PC-3 (cell line): ENCODE results near the gene GGA1. TPM values are rescaled to one million over a fixed set of nuclear protein-coding genes. Genes with fewer than 3 reads are reported as not detected.
A peak's percentile ranks its signal among the peaks of the same experiment; 100 is the strongest.

Source experiments
- ATAC-seq: fragments of 200-7000 bp; cut with Tn5 transposase; 2 replicates; pipeline ENCODE4 v1.9.1; 2020; ENCODE audit warnings: mild to moderate bottlenecking, moderate library complexity
- BruUV-seq: library from RNA; stranded (reverse); fragments of 400-500 nt; replicated peaks from 2 replicates; lab custom pipeline; 2021; lab: Mats Ljungman, UMichigan
- CTCF ChIA-PET: fragments of 300-600 bp; sonication (Branson Sonifier 250); formaldehyde crosslinking; loops from one replicate; lab custom pipeline; 2022; ENCODE audit warnings: antibody characterized with exemption; lab: Charles Lee
- POLR2A ChIA-PET: fragments of 300-600 bp; sonication (Branson Sonifier 250); formaldehyde crosslinking; loops from one replicate; lab custom pipeline; 2022; ENCODE audit warnings: antibody characterized with exemption; ENCODE audit not compliant: unreplicated experiment; lab: Charles Lee
- DNase-seq: peaks from one replicate; pipeline ENCODE4 v3.0.0-alpha.2; 2015
- H2AFZ ChIP-seq: fragments of 300-600 bp; sonication (generic); 2 replicates; pipeline ENCODE4 v1.6.0; 2016; ENCODE audit warnings: antibody characterized with exemption, low read length
- H3F3A ChIP-seq: fragments of 300-600 bp; sonication (generic); one replicate; pipeline ENCODE4 v1.6.0; 2017; ENCODE audit warnings: antibody characterized with exemption, low read length, control low read depth, mild to moderate bottlenecking; ENCODE audit not compliant: unreplicated experiment
- H3K27ac ChIP-seq: fragments of 300-600 bp; sonication (generic); 2 replicates; pipeline ENCODE4 v1.5.1; 2016; ENCODE audit warnings: mild to moderate bottlenecking, low read length
- H3K27me3 ChIP-seq: fragments of 300-600 bp; sonication (generic); 2 replicates; pipeline ENCODE4 v1.6.1; 2016; ENCODE audit warnings: low read length, mixed read lengths
- H3K36me3 ChIP-seq: fragments of 300-600 bp; sonication (generic); 2 replicates; pipeline ENCODE4 v1.6.1; 2016; ENCODE audit warnings: low read depth, mixed run types, low read length, mixed read lengths
- H3K4me1 ChIP-seq: fragments of 300-600 bp; sonication (generic); 2 replicates; pipeline ENCODE4 v1.5.1; 2016; ENCODE audit warnings: low read length; ENCODE audit not compliant: insufficient read depth
- H3K4me2 ChIP-seq: fragments of 300-600 bp; sonication (generic); 2 replicates; pipeline ENCODE4 v1.6.0; 2016; ENCODE audit warnings: low read length
- H3K4me3 ChIP-seq: fragments of 300-600 bp; sonication (generic); 2 replicates; pipeline ENCODE4 v1.5.1; 2016; ENCODE audit warnings: mild to moderate bottlenecking, low read length, mixed read lengths
- H3K79me2 ChIP-seq: fragments of 300-600 bp; sonication (generic); 2 replicates; pipeline ENCODE4 v1.6.1; 2017; ENCODE audit warnings: low read length, mixed read lengths
- H3K9ac ChIP-seq: fragments of 300-600 bp; sonication (generic); 2 replicates; pipeline ENCODE4 v1.6.0; 2016; ENCODE audit warnings: mild to moderate bottlenecking, low read length
- H3K9me2 ChIP-seq: fragments of 300-600 bp; sonication (generic); replicated peaks from 2 replicates; pipeline ENCODE4 v1.6.1; 2016; ENCODE audit warnings: mixed run types, low read length, mixed read lengths
- H3K9me3 ChIP-seq: fragments of 300-600 bp; sonication (generic); 2 replicates; pipeline ENCODE4 v1.6.1; 2016; ENCODE audit warnings: low read length, mixed read lengths
- H4K20me1 ChIP-seq: fragments of 300-600 bp; sonication (generic); 2 replicates; pipeline ENCODE4 v1.6.1; 2016; ENCODE audit warnings: low read length, mixed read lengths
- CTCF ChIP-seq: fragments of 300-600 bp; sonication (generic); conservative IDR thresholded peaks from 2 replicates; pipeline ENCODE4 v1.5.1; 2017; ENCODE audit warnings: antibody characterized with exemption, low read depth, mild to moderate bottlenecking, low read length
- EZH2 ChIP-seq: fragments of 300-600 bp; sonication (generic); IDR thresholded peaks from one replicate; pipeline ENCODE4 v1.6.1; 2017; ENCODE audit warnings: antibody characterized with exemption, mild to moderate bottlenecking, low read length; ENCODE audit not compliant: unreplicated experiment
- EZH2phosphoT487 ChIP-seq: fragments of 300-600 bp; sonication (generic); IDR thresholded peaks from 2 replicates; pipeline ENCODE4 v1.6.1; 2018; ENCODE audit warnings: mild to moderate bottlenecking, antibody characterized with exemption, low read length, borderline replicate concordance
- intact Hi-C: fragments of 100-400 bp; cut with micrococcal nuclease; formaldehyde crosslinking; loops from 2 replicates; pipeline ENCODE4 v1.9.0; 2023
- total RNA-seq: library from RNA; depleted of rRNA; stranded (reverse); fragments of >200 nt; gene quantifications from 2 replicates; pipeline ENCODE4 v1.2.3, GENCODE V29; 2014

Gene GGA1
- total RNA-seq, 1 experiment from 2014 or later, result 49.1 TPM

DNA sequence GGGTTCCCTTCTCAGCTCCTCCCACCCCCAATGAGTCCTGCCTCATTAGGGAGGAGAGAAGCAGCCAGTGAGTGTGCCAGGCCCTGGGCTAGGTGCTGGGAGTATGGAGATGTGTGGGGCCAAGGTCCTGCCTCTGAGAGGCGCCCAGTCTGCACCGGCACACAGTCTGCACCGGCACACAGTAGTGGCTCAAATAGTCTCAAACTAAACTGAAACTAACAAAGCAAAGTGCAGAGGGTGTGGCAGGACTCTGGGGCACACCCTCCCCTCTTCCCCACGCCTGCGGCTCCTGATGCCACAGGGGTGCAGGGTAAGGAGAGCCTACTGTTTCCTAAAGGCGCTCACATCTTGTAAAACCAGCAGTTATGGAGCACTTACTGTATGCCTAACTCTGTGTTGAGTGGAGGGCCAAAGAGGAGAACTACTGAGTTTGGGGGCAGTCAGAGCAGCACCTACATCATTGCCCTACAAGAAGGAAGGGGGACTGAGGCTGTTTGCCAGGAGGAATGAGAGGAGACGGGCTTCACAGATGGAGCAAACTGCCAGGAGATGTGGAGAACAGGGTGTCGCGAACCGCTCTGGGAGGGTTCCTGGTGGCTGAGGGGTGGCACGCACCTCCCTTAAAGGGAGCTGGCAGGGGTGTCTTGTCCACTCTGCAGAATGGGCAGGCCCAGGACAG is 29.9 kb downstream of the GGA1 start:
- no peak overlapping the region for H3K4me3 ChIP-seq
- no TSS peak for BruUV-seq
- H2AFZ ChIP-seq, result no peak overlapping the region

GRCh38 chr22:37639070-37639760 is 30.6 kb downstream of the GGA1 start, which contains the start of gene SH3BP1:
SH3BP1 (plus strand) TSS chr22:37639669; CDS start chr22:37639788, 119 bp downstream.
- POLR2A ChIA-PET, result no interaction called here
- DNase-seq, result peak; percentile 46
- peak within 1 kb of the TSS; percentile 67 for H2AFZ ChIP-seq
- peak; percentile 47 for ATAC-seq
- H4K20me1 ChIP-seq, result no peaks in the 10 kb centered on the region
- 0 out of 2 replicates have a peak, but pooled peaks cover 6% of the 10 kb centered on the region for H3K79me2 ChIP-seq
- no peaks in the 10 kb centered on the region for H3K36me3 ChIP-seq
- no peaks in the 10 kb centered on the region for H3K9me2 ChIP-seq
- H3K27ac ChIP-seq, result no peak within 1 kb of the TSS
- CTCF ChIA-PET, result no interaction called here
- peaks cover 9% of the 10 kb centered on the region; the same call in 1 of the 2 replicates for H3K4me1 ChIP-seq
- intact Hi-C loops, result no loop called here
- H3F3A ChIP-seq, result no peaks in the 10 kb centered on the region
- no TSS peak for BruUV-seq
- no peaks in the 10 kb centered on the region for H3K9me3 ChIP-seq
- peak within 1 kb of the TSS; percentile 90 for H3K4me2 ChIP-seq
- H3K9ac ChIP-seq, result peak within 1 kb of the TSS; percentile 56
- H3K4me3 ChIP-seq, result peak within 1 kb of the TSS; percentile 79
- H3K27me3 ChIP-seq, result no peaks in the 10 kb centered on the region
- TF ChIP-seq CTCF (no peak), EZH2phosphoT487 (no peak), EZH2 (no peak)

More for the DNA sequence above, 29.9 kb downstream of the GGA1 start:
- CTCF ChIA-PET, result no interaction called here
- Histone ChIP-seq H3K9me3 (no peaks in the 10 kb centered on the region), H3K79me2 (0 out of 2 replicates have a peak, but pooled peaks cover 6% of the 10 kb centered on the region), H3K36me3 (no peaks in the 10 kb centered on the region), H4K20me1 (no peaks in the 10 kb centered on the region), H3K4me2 (no peak overlapping the region), H3K27ac (no peak overlapping the region), H3K9ac (no peak overlapping the region), H3K4me1 (peaks cover 9% of the 10 kb centered on the region; the same call in 1 of the 2 replicates), H3F3A (no peaks in the 10 kb centered on the region), H3K27me3 (no peaks in the 10 kb centered on the region), H3K9me2 (no peaks in the 10 kb centered on the region)
- peak; percentile 3; the same call in 1 of the 2 replicates for ATAC-seq
- DNase-seq, result no peak
- intact Hi-C loops, result no loop called here
- TF ChIP-seq EZH2 (no peak), CTCF (no peak), EZH2phosphoT487 (no peak)
- POLR2A ChIA-PET, result no interaction called here
